ENCODE data around the gene CDH15.
"Not testable (repeated sequence)": the region's sequence is repeated elsewhere in the genome, so short reads cannot be mapped to it uniquely, and the experiment has no call there.

CDH15 gene

GRCh38 chr16:89172171-89172527 is 601 bp downstream of the CDH15 start:
- DNase-seq (ENCODE audit: extremely low read depth in 1 of 2, low read depth in 1 of 2) = no peak

DNA sequence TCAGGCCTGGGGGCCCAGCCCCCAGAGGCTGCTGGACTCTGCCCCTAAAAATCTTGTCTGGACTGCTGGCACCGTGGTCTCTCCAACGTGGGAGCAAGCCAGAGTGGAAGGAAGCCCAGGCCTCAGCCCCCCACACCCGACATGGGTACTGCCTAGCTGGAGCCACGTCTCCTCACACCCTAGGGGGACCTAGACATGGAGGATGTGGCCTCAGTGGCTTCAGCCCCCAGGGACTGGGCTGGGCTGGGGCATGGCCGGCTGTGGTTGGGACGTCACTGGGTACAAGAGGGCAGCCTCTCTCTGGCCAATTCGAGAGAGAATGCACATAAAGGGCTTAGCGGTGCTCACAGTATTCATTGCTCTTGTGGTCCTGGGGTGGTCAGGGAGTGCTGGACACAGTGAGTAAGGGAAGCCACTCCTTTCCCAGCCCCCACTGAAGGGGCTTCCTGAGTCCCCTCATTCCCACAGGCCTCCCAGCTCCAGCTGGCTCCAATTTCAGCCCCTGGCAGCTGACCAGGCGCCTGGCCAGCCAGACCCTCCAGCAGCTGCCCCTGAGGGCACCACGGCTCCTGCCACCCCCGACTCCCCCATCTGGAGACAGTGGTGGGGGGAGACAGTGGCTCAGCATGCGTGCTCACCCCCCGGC is 1.1 kb downstream of the CDH15 start:
- DNase-seq (ENCODE audit: extremely low read depth in 1 of 2, low read depth in 1 of 2) = no peak

DNA sequence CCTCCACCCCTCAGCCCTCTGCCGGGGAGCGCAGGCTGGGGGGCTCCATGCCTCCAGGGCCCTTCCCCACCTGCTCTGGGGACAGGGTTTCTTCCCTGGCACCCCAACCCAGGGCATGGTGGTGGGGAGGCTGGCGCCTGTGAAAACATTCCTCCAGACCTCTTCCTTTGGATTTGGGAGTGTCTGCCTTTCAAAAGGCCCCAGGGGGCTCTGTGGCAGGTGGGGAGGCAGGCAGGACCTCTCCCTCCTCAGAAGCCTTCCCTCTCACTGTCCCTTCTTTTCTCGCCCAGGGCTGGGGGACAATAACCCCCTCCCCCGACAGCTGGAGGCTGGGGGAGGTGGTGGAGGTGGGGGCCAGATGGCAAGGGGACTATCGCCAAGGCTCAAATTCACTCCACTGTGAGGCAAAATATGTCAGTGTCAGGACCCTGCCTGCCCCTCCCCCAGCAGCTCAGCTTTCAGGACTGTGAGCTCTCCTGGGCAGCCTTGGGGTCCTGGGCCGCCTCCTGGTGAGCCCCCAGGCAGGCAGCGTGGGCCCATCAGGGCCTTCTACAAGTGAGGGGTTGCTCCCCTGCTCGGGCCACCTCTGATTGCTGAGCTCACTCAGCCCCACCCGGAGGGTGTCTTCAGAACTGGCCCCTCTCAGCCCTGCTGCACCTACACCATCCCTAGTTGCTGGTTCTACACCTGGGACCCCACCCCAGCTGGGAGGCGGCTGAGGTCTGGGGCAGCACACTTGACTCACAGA is 1.8 kb downstream of the CDH15 start:
- no peak for DNase-seq (ENCODE audit: extremely low read depth in 1 of 2, low read depth in 1 of 2)

DNA sequence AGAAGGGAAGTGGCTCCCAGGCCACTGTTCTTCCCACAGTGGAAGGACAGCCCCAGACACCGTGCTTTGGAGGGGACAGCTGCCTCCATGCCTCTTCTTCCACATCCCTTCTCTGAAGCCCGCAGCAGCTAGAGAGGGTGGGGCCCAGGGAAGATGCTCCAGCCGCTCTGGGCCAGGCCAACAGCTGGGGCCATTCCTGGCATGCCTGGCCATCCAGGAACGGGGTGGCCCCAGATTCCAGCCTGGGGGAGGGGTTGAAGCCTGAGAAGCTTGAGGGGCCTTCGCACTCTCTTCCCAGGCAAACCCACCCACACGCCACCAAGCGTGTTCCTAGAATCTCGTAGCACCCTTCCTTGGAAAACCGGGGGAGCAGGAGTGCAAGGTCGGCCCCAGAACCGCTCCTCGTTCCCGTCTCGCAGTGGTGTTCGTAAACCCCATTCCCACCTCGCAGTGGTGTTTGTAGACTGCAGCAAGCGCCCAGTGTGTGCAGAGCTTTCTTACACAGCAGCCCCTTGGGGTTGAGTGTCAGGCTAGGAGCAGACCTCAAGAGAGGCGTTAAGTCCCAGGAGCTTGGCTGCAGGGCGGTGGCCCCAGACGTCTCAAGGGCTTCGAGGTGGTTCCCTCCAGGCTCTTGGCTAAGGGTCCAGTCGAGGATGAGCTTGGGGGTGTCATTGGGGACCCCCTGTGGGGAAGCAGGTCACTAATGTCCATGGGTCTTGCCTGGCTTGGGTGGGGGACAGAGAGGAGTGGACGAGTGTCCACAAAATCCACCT is 2.7 kb downstream of the CDH15 start:
- DNase-seq (ENCODE audit: extremely low read depth in 1 of 2, low read depth in 1 of 2) = no peak

DNA sequence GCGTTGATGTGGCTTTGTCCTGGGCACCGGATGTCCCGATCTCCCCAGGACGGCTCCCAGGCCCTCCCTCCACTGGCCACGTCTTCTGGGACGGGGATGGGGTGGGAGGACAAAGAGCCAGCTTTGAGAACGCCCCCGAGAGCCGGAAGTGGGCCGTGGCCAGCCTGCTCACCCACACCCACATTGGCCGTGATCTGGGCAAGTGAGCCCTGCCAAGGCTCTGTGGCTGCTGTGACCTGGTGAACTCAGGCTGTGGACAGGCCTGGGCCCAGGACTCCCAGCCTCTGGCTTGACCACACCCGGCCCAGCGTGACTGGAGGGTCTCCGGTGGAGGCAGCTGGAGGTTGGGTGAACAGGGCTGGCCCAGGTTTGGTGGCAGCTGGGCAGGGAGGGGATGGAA is 3.3 kb downstream of the CDH15 start:
- no peak for DNase-seq (ENCODE audit: extremely low read depth in 1 of 2, low read depth in 1 of 2)

- DNase-seq (ENCODE audit: extremely low read depth in 1 of 2, low read depth in 1 of 2) = no peak
Observed at GRCh38 chr16:89175280-89176146, 4.0 kb downstream of the CDH15 start.

- no peak for DNase-seq (ENCODE audit: extremely low read depth in 1 of 2, low read depth in 1 of 2)
Observed at GRCh38 chr16:89176147-89176690, 4.7 kb downstream of the CDH15 start.

DNA sequence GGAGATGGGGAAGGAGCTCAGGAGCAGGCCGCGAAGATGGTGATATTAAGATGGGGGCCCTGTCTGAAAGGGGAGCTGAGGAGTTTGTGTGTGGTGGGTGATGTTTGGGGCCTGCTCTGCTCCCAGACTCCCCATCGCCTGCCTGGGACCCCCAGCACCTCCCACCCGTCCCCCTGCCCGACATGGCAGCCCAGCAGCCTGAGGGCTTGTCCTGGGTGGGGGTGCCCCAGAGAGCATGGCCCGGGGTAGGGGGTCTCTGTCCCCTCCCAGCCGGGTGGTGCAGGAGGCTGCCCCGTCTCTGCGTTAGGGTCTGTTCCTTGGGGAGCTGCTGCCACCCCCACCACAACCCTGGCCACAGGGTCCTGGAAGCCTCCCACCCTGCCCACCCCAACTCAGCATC is 5.2 kb downstream of the CDH15 start:
- DNase-seq (ENCODE audit: extremely low read depth in 1 of 2, low read depth in 1 of 2) = no peak

GRCh38 chr16:89177501-89177900 is 6.0 kb downstream of the CDH15 start:
- no peak for DNase-seq (ENCODE audit: extremely low read depth in 1 of 2, low read depth in 1 of 2)

GRCh38 chr16:89178453-89179147 is 7.1 kb downstream of the CDH15 start:
- no peak for DNase-seq (ENCODE audit: extremely low read depth in 1 of 2, low read depth in 1 of 2)

DNA sequence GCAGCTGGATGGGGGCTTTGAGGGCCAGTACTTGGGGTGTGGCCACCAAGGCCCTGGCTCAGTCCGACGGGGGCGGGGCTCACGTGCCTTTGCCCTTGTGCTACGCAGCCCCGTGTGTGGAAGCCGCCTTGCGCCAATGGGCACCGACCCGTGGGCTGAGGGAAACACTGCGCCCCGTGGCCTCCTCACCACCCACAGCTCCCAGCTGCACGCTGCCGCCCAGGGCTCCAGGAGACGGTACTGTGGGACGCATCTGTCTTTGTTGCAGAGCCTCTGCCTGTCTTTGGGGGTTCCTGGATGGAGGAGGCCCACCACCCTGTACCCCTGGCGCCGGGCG is 7.6 kb downstream of the CDH15 start:
- no peak for DNase-seq (ENCODE audit: extremely low read depth in 1 of 2, low read depth in 1 of 2)

DNA sequence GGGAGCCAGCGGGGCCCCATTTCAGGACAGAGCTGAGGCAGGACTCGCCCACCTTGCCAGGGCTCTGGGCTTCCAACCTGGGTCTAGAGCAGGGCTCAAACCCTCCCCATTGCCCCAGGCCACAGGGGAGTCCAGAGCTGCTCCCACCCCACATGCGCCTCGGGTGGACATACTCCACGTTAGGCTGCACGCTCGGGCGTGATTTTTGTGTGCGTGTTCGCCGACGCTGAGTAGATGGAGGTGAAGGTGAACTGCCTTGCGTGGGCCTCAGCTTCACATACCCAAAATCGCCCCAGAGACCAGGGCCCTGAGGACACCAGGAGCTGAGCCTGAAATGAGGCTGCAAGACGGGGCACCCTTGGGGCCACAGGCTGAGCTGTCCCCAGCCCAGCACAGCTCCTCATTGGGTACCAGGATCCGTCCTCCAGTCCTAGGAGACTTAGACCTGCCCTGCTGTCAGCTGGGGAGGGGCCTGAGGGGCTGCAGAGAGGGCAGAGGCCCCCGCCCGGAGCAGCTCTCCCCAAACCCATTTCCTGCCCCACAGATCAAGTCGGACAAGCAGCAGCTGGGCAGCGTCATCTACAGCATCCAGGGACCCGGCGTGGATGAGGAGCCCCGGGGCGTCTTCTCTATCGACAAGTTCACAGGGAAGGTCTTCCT is 8.2 kb downstream of the CDH15 start:
- no peak for DNase-seq (ENCODE audit: extremely low read depth in 1 of 2, low read depth in 1 of 2)

DNA sequence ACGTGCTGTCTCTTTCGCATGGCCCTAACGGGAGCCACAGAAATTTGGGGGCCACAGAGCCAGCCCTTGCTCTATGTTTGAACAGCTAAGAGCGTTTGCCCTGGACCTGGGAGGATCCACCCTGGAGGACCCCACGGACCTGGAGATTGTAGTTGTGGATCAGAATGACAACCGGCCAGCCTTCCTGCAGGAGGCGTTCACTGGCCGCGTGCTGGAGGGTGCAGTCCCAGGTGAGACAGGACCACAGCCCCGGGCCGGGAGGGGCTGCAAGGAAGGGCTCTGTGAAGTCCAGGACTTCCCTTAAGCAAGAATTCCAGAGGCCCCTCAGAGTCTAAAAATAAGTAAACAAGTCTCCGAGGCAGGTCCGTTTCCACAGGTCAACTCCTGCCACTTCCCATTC is 11.9 kb downstream of the CDH15 start:
- no peak for DNase-seq (ENCODE audit: extremely low read depth in 1 of 2, low read depth in 1 of 2)

GRCh38 chr16:89183975-89184676 is 12.6 kb downstream of the CDH15 start:
- DNase-seq (ENCODE audit: extremely low read depth in 1 of 2, low read depth in 1 of 2) = no peak

DNA sequence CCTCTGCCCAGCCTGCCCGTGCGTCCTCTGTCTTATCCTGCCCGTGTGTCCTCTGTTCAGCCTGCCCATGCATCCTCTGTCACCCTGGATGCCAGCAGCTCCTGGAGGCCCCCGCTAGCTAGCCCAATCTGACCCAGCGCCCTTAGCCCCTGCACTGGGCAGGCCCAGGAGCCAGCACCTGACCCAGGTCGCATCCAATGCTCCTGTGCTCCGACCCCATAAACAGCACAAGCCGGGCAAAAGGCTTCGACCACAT is 13.1 kb downstream of the CDH15 start:
- DNase-seq (ENCODE audit: extremely low read depth in 1 of 2, low read depth in 1 of 2) = no peak

- no peak for DNase-seq (ENCODE audit: extremely low read depth in 1 of 2, low read depth in 1 of 2)
Observed at GRCh38 chr16:89184933-89185794, 13.6 kb downstream of the CDH15 start.

- not testable (repeated sequence) for DNase-seq (ENCODE audit: extremely low read depth in 1 of 2, low read depth in 1 of 2)
Observed at GRCh38 chr16:89185887-89186592, 14.5 kb downstream of the CDH15 start.

DNA sequence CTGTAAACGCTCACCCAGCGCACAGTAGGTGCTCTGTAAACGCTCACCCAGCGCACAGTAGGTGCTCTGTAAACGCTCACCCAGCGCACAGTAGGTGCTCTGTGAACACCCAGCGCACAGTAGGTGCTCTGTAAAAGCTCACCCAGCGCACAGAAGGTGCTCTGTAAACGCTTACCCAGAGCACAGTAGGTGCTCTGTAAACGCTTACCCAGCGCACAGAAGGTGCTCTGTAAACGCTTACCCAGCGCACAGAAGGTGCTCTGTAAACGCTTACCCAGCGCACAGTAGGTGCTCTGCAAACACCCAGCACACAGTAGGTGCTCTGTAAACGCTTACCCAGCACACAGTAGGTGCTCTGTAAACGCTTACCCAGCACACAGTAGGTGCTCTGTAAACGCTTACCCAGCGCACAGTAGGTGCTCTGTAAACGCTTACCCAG is 15.1 kb downstream of the CDH15 start:
- DNase-seq (ENCODE audit: extremely low read depth in 1 of 2, low read depth in 1 of 2) = not testable (repeated sequence)
